ENCODE measurements around the gene MFAP4.

GRCh38 chr17:19338031-19338990, 48.7 kb downstream of the MFAP4 start:
- peak; percentile 73 for TF ChIP-seq CTCF (conservative IDR thresholded peaks at IDR 0.05)
- no peak for TF ChIP-seq EZH2 (IDR thresholded peaks at IDR 0.05; ENCODE audit: low read depth)

Measured in PC-9 (cell line).